Bronchial epithelial cell (primary cell): ENCODE measurements around the gene STARD7. TPM values are rescaled to one million over a fixed set of nuclear protein-coding genes. Genes with fewer than 3 reads are reported as not detected.

Source experiments
- DNase-seq: peaks from one replicate; pipeline ENCODE4 v3.0.0-alpha.2; 2010; ENCODE audit warnings: low read depth
- FAIRE-seq: peaks from 2 replicates; lab custom pipeline; 2011; peaks lifted over from hg19 to GRCh38; lab: Jason Lieb, UNC
- H3K27me3 ChIP-seq: 2 replicates; pipeline ENCODE4 v1.5.1; 2011; ENCODE audit warnings: low read length; ENCODE audit not compliant: control insufficient read depth, insufficient read depth
- H3K36me3 ChIP-seq: 2 replicates; pipeline ENCODE4 v1.5.1; 2011; ENCODE audit warnings: low read length; ENCODE audit not compliant: control insufficient read depth, insufficient read depth
- H3K4me3 ChIP-seq: 2 replicates; pipeline ENCODE4 v1.5.1; 2011; ENCODE audit warnings: mild to moderate bottlenecking, low read depth, low read length, control low read depth
- CTCF ChIP-seq: IDR thresholded peaks from 2 replicates; pipeline ENCODE4 v1.5.1; 2011; ENCODE audit warnings: mild to moderate bottlenecking, moderate library complexity, low read length, control low read depth, inconsistent platforms; ENCODE audit not compliant: insufficient read depth, severe bottlenecking
- total RNA-seq: library from RNA; depleted of rRNA; stranded (reverse); fragments of >200 nt; gene quantifications from 2 replicates; pipeline ENCODE4 v1.2.1, GENCODE V29; 2014

Gene STARD7
- total RNA-seq, 1 donor from 2014 or later, result 93.7 TPM

- no peak for DNase-seq
- no peak for FAIRE-seq
- no peaks in the 10 kb centered on the region for H3K27me3 ChIP-seq
- H3K36me3 ChIP-seq, result no peaks in the 10 kb centered on the region
- H3K4me3 ChIP-seq, result no peak overlapping the region
- no peak for TF ChIP-seq CTCF
Observed at GRCh38 chr2:96239745-96240264, 31.2 kb upstream of the STARD7 start.

GRCh38 chr2:96239091-96239490 is 30.5 kb upstream of the STARD7 start:
- FAIRE-seq (no peak), DNase-seq (no peak)
- Histone ChIP-seq H3K36me3 (no peaks in the 10 kb centered on the region), H3K27me3 (no peaks in the 10 kb centered on the region), H3K4me3 (no peak overlapping the region)
- no peak for TF ChIP-seq CTCF

GRCh38 chr2:96238266-96238665 is 29.6 kb upstream of the STARD7 start:
- no peak for DNase-seq
- no peak for FAIRE-seq
- TF ChIP-seq CTCF, result no peak
- Histone ChIP-seq H3K36me3 (no peaks in the 10 kb centered on the region), H3K4me3 (no peak overlapping the region), H3K27me3 (no peaks in the 10 kb centered on the region)

GRCh38 chr2:96236882-96237281 is 28.3 kb upstream of the STARD7 start:
- H3K36me3 ChIP-seq, result no peaks in the 10 kb centered on the region
- no peak for TF ChIP-seq CTCF
- H3K27me3 ChIP-seq, result no peaks in the 10 kb centered on the region
- no peak overlapping the region for H3K4me3 ChIP-seq
- FAIRE-seq, result no peak
- DNase-seq, result no peak

GRCh38 chr2:96233880-96234316 is 25.3 kb upstream of the STARD7 start:
- Histone ChIP-seq H3K4me3 (no peak overlapping the region), H3K27me3 (no peaks in the 10 kb centered on the region), H3K36me3 (no peaks in the 10 kb centered on the region)
- TF ChIP-seq CTCF, result no peak
- DNase-seq (no peak), FAIRE-seq (no peak)

GRCh38 chr2:96233436-96233835 is 24.8 kb upstream of the STARD7 start:
- no peak for TF ChIP-seq CTCF
- no peak for DNase-seq
- no peaks in the 10 kb centered on the region for H3K36me3 ChIP-seq
- FAIRE-seq, result no peak
- H3K4me3 ChIP-seq, result no peak overlapping the region
- H3K27me3 ChIP-seq, result no peaks in the 10 kb centered on the region
